K562 (cell line): ENCODE data around the gene CDH16. TPM values are rescaled to one million over a fixed set of nuclear protein-coding genes. Genes with fewer than 3 reads are reported as not detected.

Source experiments
- CHCHD3 ChIP-seq: fragments of 250-450 bp; sonication (Bioruptor Pico); IDR thresholded peaks from 2 replicates; pipeline ENCODE4 v2.1.2; 2022; ENCODE audit warnings: mild to moderate bottlenecking
- CSDE1 ChIP-seq, 2 experiments: fragments of 450-650 bp; IDR thresholded peaks; 2 replicates each; pipeline ENCODE4 v1.6.1; 2016; ENCODE audit warnings: mild to moderate bottlenecking in 1 of 2
- DACH1 ChIP-seq: fragments of 450-650 bp; IDR thresholded peaks from 2 replicates; pipeline ENCODE4 v1.6.1; 2018; ENCODE audit not compliant: partially characterized antibody
- ELF1 ChIP-seq: fragments of 200-800 bp; sonication (Bioruptor generic); IDR thresholded peaks from 2 replicates; pipeline ENCODE4 v1.6.1; 2016; ENCODE audit warnings: missing genetic modification characterization, missing compliant biosample characterization
- ESRRA ChIP-seq: fragments of 450-650 bp; IDR thresholded peaks from 2 replicates; pipeline ENCODE4 v1.6.1; 2014; ENCODE audit warnings: low read depth, mild to moderate bottlenecking, moderate library complexity, borderline replicate concordance
- FOXM1 ChIP-seq, 2 experiments: fragments of 450-650 bp in 1 of 2; sonication (generic) in 1 of 2; formaldehyde crosslinking in 1 of 2; IDR thresholded peaks; 2 replicates each; pipeline versions ENCODE4 v1.6.1 to v1.9.0; 2017 to 2022; ENCODE audit warnings: low read depth in 2 of 2, mild to moderate bottlenecking in 2 of 2, missing genetic modification reagents in 1 of 2, moderate library complexity in 1 of 2
- GTF2E2 ChIP-seq: fragments of 200-800 bp; sonication (Bioruptor generic); IDR thresholded peaks from 2 replicates; pipeline ENCODE4 v1.6.1; 2016; ENCODE audit warnings: missing genetic modification characterization, missing compliant biosample characterization
- MGA ChIP-seq: fragments of 450-650 bp; IDR thresholded peaks from 2 replicates; pipeline ENCODE4 v1.6.1; 2016; ENCODE audit warnings: mild to moderate bottlenecking, moderate library complexity
- SAP30 ChIP-seq: fragments of 200-600 bp; sonication (generic); IDR thresholded peaks from 2 replicates; pipeline ENCODE4 v1.6.1; 2012; ENCODE audit warnings: borderline replicate concordance, low read depth, mild to moderate bottlenecking, moderate library complexity, low read length, control low read depth, inconsistent platforms; ENCODE audit not compliant: insufficient read depth, poor library complexity, severe bottlenecking
- SNAPC5 ChIP-seq: fragments of 250-450 bp; sonication (Bioruptor Pico); IDR thresholded peaks from 2 replicates; pipeline ENCODE4 v1.8.0; 2021; ENCODE audit warnings: moderate library complexity, mild to moderate bottlenecking, inconsistent platforms
- polyA plus RNA-seq, 8 experiments: library from polyadenylated mRNA; depleted of rRNA in 4 of 8; stranded (reverse) in 5 of 8; unstranded in 3 of 8; fragments of >200 nt; fragmentation: Nextera tagmentation in 2 of 8; fragmentation: Illumina TruSeq in 1 of 8; extraction: Ambion mirVana in 2 of 8; extraction: Trizol in 1 of 8; gene quantifications; 2 replicates each; pipeline versions ENCODE4 v1.2.1 to v1.2.3, GENCODE V29; 2011 to 2014; ENCODE audit warnings: inconsistent platforms in 1 of 8, missing spikeins in 1 of 8
- total RNA-seq, 7 experiments: library from RNA; depleted of rRNA in 6 of 7; stranded (reverse); fragments of >200 nt in 6 of 7; fragmentation: Illumina TruSeq in 2 of 7; extraction: Trizol in 2 of 7; gene quantifications; 2 replicates each; pipeline versions ENCODE4 v1.2.1 to v1.2.3, GENCODE V29; 2011 to 2021; ENCODE audit warnings: low replicate concordance in 1 of 7
- TF ChIP-seq, protein P1 (sequence below): conservative IDR thresholded peaks from 2 replicates; pipeline ENCODE4 v1.6.1; 2011; ENCODE audit warnings: low read depth, mild to moderate bottlenecking, low read length; ENCODE audit not compliant: control insufficient read depth
- TF ChIP-seq, protein P2 (sequence below): sonication (generic); formaldehyde crosslinking; IDR thresholded peaks from 2 replicates; pipeline ENCODE4 v1.8.0; 2023; ENCODE audit warnings: mild to moderate bottlenecking, missing genetic modification reagents

CDH16 gene
- total and polyA plus RNA-seq, 9 of the 15 experiments (the other 6 are each of a cell fraction or from before 2014, with no cell fraction given): not detected

- TF ChIP-seq MGA (peak; percentile 2; the same call in 1 of the 2 replicates), SNAPC5 (CRISPR knock-in tag) (no peak), CSDE1 (IDR thresholded peaks at IDR 0.05) (no peak), FOXM1 (IDR thresholded peaks at IDR 0.05; ENCODE audit: low read depth) (no peak), FOXM1 (CRISPR knock-in tag; IDR thresholded peaks at IDR 0.05; ENCODE audit: low read depth) (0 out of 2 replicates have a peak, but pooled peaks have one; percentile 21), DACH1 (no peak), CHCHD3 (no peak), ESRRA (peak; percentile 78), GTF2E2 (tag) (peak; percentile 84; the same call in 1 of the 2 replicates), SAP30 (peak; percentile 74), ELF1 (peak; percentile 96)
- TF ChIP-seq, protein P1, sequence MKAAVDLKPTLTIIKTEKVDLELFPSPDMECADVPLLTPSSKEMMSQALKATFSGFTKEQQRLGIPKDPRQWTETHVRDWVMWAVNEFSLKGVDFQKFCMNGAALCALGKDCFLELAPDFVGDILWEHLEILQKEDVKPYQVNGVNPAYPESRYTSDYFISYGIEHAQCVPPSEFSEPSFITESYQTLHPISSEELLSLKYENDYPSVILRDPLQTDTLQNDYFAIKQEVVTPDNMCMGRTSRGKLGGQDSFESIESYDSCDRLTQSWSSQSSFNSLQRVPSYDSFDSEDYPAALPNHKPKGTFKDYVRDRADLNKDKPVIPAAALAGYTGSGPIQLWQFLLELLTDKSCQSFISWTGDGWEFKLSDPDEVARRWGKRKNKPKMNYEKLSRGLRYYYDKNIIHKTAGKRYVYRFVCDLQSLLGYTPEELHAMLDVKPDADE: peak; percentile 80; the same call in 1 of the 2 replicates
- TF ChIP-seq, protein P2, sequence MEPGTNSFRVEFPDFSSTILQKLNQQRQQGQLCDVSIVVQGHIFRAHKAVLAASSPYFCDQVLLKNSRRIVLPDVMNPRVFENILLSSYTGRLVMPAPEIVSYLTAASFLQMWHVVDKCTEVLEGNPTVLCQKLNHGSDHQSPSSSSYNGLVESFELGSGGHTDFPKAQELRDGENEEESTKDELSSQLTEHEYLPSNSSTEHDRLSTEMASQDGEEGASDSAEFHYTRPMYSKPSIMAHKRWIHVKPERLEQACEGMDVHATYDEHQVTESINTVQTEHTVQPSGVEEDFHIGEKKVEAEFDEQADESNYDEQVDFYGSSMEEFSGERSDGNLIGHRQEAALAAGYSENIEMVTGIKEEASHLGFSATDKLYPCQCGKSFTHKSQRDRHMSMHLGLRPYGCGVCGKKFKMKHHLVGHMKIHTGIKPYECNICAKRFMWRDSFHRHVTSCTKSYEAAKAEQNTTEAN (CRISPR knock-in tag): no peak
Observed at GRCh38 chr16:66934138-66934838, 15.6 kb upstream of the CDH16 start, which contains the start of gene CIAO2B (continued).
